Fibroblast of lung (primary cell): ENCODE results near the gene CPB1. TPM values are rescaled to one million over a fixed set of nuclear protein-coding genes. Genes with fewer than 3 reads are reported as not detected.

Experiments used
- DNase-seq, 2 donors: peaks; one replicate each; pipeline versions ENCODE4 v3.0.0 to v3.0.0-alpha.2; 2010; ENCODE audit warnings: low read depth in 2 of 2
- H2AFZ ChIP-seq: 2 replicates; pipeline ENCODE4 v1.5.1; 2012; ENCODE audit warnings: low read length, control low read depth, inconsistent platforms
- H3K27ac ChIP-seq: 2 replicates; pipeline ENCODE4 v1.5.1; 2011; ENCODE audit warnings: low read length, control low read depth; ENCODE audit not compliant: insufficient read depth
- H3K27me3 ChIP-seq: 2 replicates; pipeline ENCODE4 v1.5.1; 2011; ENCODE audit warnings: mild to moderate bottlenecking, low read length; ENCODE audit not compliant: control insufficient read depth, insufficient read depth
- H3K36me3 ChIP-seq: 2 replicates; pipeline ENCODE4 v1.5.1; 2011; ENCODE audit warnings: low read length; ENCODE audit not compliant: control insufficient read depth, insufficient read depth
- H3K4me1 ChIP-seq: 2 replicates; pipeline ENCODE4 v1.5.1; 2011; ENCODE audit warnings: low read length; ENCODE audit not compliant: control insufficient read depth, insufficient read depth; ENCODE audit errors: extremely low read depth
- H3K4me2 ChIP-seq: 2 replicates; pipeline ENCODE4 v1.5.1; 2011; ENCODE audit warnings: low read length, control low read depth; ENCODE audit not compliant: insufficient read depth; ENCODE audit errors: extremely low read depth
- H3K4me3 ChIP-seq, 4 experiments: fragments of 200-600 bp in 1 of 4; sonication (generic) in 1 of 4; replicated peaks in 1 of 4; 2 replicates each; pipeline ENCODE4 v1.5.1; 2011 to 2016; ENCODE audit warnings: low read length in 4 of 4, low read depth in 3 of 4, mild to moderate bottlenecking in 3 of 4, control low read depth in 2 of 4, inconsistent platforms in 1 of 4, mixed read lengths in 1 of 4; ENCODE audit not compliant: insufficient read depth in 1 of 4; ENCODE audit errors: control extremely low read depth in 1 of 4
- H3K79me2 ChIP-seq: 2 replicates; pipeline ENCODE4 v1.5.1; 2012; ENCODE audit warnings: mild to moderate bottlenecking, low read length, inconsistent platforms; ENCODE audit not compliant: control insufficient read depth, insufficient read depth
- H3K9ac ChIP-seq: 2 replicates; pipeline ENCODE4 v1.5.1; 2011; ENCODE audit warnings: mild to moderate bottlenecking, low read length, control low read depth; ENCODE audit not compliant: insufficient read depth
- H3K9me3 ChIP-seq: 2 replicates; pipeline ENCODE4 v1.5.1; 2012; ENCODE audit warnings: low read depth, low read length; ENCODE audit not compliant: control insufficient read depth, insufficient read depth
- H4K20me1 ChIP-seq: 2 replicates; pipeline ENCODE4 v1.5.1; 2011; ENCODE audit warnings: low read length; ENCODE audit not compliant: control insufficient read depth, insufficient read depth; ENCODE audit errors: extremely low read depth
- EZH2 ChIP-seq: IDR thresholded peaks from 2 replicates; pipeline ENCODE4 v1.5.1; 2012; ENCODE audit warnings: low read length, control low read depth, mild to moderate bottlenecking; ENCODE audit errors: missing control alignments
- polyA plus RNA-seq, 2 donors: library from polyadenylated mRNA; depleted of rRNA in 1 of 2; stranded (reverse) in 1 of 2; unstranded in 1 of 2; fragments of >200 nt; gene quantifications; 2 replicates each; pipeline ENCODE4 v1.2.1, GENCODE V29; 2011 to 2012; ENCODE audit warnings: missing spikeins in 1 of 2
- total RNA-seq: library from RNA; depleted of rRNA; stranded (reverse); fragments of >200 nt; gene quantifications from 2 replicates; pipeline ENCODE4 v1.2.1, GENCODE V29; 2014
- TF ChIP-seq, protein P1 (sequence below), 2 donors: IDR thresholded peaks in 1 of 2; conservative IDR thresholded peaks in 1 of 2; 1 replicate in 1 of 2; 2 replicates in 1 of 2; pipeline ENCODE4 v1.5.1; 2011 to 2012; ENCODE audit warnings: low read length in 2 of 2, control low read depth in 1 of 2, inconsistent platforms in 1 of 2, low read depth in 1 of 2, mild to moderate bottlenecking in 1 of 2

CPB1 gene
- total and polyA plus RNA-seq, 2 donors (not counting 1 experiment from before 2014, with no cell fraction given), result 0.07 TPM; not detected in 1

DNA sequence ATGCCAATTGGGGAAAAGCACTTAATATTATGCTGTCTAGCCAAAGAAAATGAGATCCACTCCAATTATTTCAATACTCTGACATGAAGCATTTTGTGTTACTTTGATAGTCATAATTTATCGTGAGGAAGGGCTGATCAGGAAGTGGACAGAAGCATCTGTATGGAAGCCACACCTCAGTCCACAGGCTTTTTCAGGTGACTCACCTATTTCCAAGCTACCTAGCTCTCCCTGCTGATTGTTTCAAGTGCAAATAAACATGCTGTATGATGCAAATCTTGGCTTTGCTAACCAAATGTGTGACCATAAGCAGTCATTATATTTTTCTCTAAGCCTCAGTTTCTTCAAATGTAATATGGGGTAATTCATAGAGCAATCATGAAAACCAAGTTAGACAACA is 30.8 kb upstream of the CPB1 start:
- H3K4me3 ChIP-seq, result no peak overlapping the region
- no peak overlapping the region for H2AFZ ChIP-seq
- H3K9me3 ChIP-seq, result no peaks in the 10 kb centered on the region
- H3K79me2 ChIP-seq, result no peaks in the 10 kb centered on the region
- no peak overlapping the region for H3K4me2 ChIP-seq
- DNase-seq, result no peak
- H3K9ac ChIP-seq, result no peak overlapping the region
- TF ChIP-seq, protein P1, sequence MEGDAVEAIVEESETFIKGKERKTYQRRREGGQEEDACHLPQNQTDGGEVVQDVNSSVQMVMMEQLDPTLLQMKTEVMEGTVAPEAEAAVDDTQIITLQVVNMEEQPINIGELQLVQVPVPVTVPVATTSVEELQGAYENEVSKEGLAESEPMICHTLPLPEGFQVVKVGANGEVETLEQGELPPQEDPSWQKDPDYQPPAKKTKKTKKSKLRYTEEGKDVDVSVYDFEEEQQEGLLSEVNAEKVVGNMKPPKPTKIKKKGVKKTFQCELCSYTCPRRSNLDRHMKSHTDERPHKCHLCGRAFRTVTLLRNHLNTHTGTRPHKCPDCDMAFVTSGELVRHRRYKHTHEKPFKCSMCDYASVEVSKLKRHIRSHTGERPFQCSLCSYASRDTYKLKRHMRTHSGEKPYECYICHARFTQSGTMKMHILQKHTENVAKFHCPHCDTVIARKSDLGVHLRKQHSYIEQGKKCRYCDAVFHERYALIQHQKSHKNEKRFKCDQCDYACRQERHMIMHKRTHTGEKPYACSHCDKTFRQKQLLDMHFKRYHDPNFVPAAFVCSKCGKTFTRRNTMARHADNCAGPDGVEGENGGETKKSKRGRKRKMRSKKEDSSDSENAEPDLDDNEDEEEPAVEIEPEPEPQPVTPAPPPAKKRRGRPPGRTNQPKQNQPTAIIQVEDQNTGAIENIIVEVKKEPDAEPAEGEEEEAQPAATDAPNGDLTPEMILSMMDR (conservative IDR thresholded peaks at IDR 0.05 in 1 of 2, IDR thresholded peaks at IDR 0.05 in 1 of 2; ENCODE audit: low read depth in 1 of 2, low read length in 2 of 2), result no peak
- no peak for TF ChIP-seq EZH2
- H3K27ac ChIP-seq, result no peak overlapping the region
- H3K36me3 ChIP-seq, result no peaks in the 10 kb centered on the region
- no peaks in the 10 kb centered on the region for H3K4me1 ChIP-seq
- H4K20me1 ChIP-seq, result no peaks in the 10 kb centered on the region
- H3K27me3 ChIP-seq, result no peaks in the 10 kb centered on the region

DNA sequence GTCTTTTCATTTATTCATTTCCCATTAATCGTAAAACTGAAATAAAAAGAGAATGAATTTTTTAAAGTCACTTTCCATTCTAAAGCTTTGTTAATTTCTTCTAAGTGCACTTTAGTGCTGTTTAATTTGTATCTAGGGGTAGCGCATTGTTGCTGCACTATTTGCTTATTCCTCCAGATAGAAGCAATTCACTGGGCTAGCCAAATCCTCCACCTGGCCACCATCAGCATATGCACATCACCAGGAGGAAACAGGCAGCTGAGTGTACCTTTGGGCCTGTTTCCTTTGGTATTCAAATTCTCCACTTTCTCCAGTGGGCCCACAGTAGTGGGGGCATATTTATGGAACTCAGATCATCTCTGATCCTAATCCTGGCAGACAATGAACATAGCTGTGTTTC is 29.8 kb upstream of the CPB1 start:
- Histone ChIP-seq H3K9ac (no peak overlapping the region), H3K27ac (no peak overlapping the region), H3K4me3 (no peak overlapping the region), H2AFZ (no peak overlapping the region), H3K4me2 (no peak overlapping the region), H3K36me3 (no peaks in the 10 kb centered on the region), H4K20me1 (no peaks in the 10 kb centered on the region), H3K27me3 (no peaks in the 10 kb centered on the region), H3K4me1 (no peaks in the 10 kb centered on the region), H3K79me2 (no peaks in the 10 kb centered on the region), H3K9me3 (no peaks in the 10 kb centered on the region)
- TF ChIP-seq, protein P1 (conservative IDR thresholded peaks at IDR 0.05 in 1 of 2, IDR thresholded peaks at IDR 0.05 in 1 of 2; ENCODE audit: low read depth in 1 of 2, low read length in 2 of 2), result no peak
- no peak for TF ChIP-seq EZH2
- DNase-seq, result no peak

DNA sequence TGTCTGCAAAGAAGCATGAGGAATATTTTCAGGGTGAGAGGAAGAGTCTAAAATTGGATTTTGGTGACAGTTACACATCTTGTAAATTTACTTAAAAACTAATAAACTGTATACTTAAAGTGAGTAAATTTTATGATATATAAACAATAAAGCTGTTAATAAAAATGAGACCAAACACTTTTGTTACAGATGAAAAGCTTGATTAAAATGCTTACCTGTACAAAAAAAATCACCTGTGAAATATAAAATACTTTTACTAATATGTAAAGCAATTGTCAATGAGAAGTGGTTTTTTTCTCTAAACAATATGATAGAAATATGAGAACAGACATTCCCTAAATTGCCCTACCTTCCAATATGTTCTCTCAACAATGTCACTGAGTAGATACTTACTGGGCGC is 27.2 kb upstream of the CPB1 start:
- Histone ChIP-seq H2AFZ (no peak overlapping the region), H3K9ac (no peak overlapping the region), H3K4me2 (no peak overlapping the region), H3K79me2 (no peaks in the 10 kb centered on the region), H3K36me3 (no peaks in the 10 kb centered on the region), H3K27ac (no peak overlapping the region), H3K9me3 (no peaks in the 10 kb centered on the region), H4K20me1 (no peaks in the 10 kb centered on the region), H3K4me3 (no peak overlapping the region), H3K27me3 (no peaks in the 10 kb centered on the region), H3K4me1 (no peaks in the 10 kb centered on the region)
- TF ChIP-seq, protein P1 (conservative IDR thresholded peaks at IDR 0.05 in 1 of 2, IDR thresholded peaks at IDR 0.05 in 1 of 2; ENCODE audit: low read depth in 1 of 2, low read length in 2 of 2), result no peak
- TF ChIP-seq EZH2, result no peak
- DNase-seq, result no peak
